Neural cell (in vitro differentiated cells): Measurements from ENCODE around the gene IL15RA.

Experiments
- CTCF ChIP-seq: fragments of 450-650 bp; IDR thresholded peaks from 2 replicates; pipeline ENCODE4 v1.5.1; 2014; ENCODE audit warnings: antibody characterized with exemption, mild to moderate bottlenecking, moderate library complexity; ENCODE audit not compliant: poor library complexity, severe bottlenecking
- EZH2 ChIP-seq: fragments of 200-600, 300-800 bp; shearing (Covaris generic), sonication (generic); IDR thresholded peaks from 2 replicates; pipeline ENCODE4 v1.6.1; 2014; ENCODE audit warnings: antibody characterized with exemption, low read length, borderline replicate concordance, mild to moderate bottlenecking; ENCODE audit not compliant: insufficient read depth, poor library complexity, severe bottlenecking
- POLR2AphosphoS5 ChIP-seq: IDR thresholded peaks from 2 replicates; pipeline ENCODE4 v1.6.1; 2012
- REST ChIP-seq: IDR thresholded peaks from 2 replicates; pipeline ENCODE4 v1.6.1; 2012; ENCODE audit warnings: borderline replicate concordance

GRCh38 chr10:5960070-5960972, 17.0 kb downstream of the IL15RA start:
- TF ChIP-seq CTCF (no peak), REST (no peak), POLR2AphosphoS5 (no peak), EZH2 (no peak)
